HepG2 (cell line): Measurements from ENCODE around the gene TCF25. TPM values are rescaled to one million over a fixed set of nuclear protein-coding genes. Genes with fewer than 3 reads are reported as not detected.
A peak's percentile ranks its signal among the peaks of the same experiment; 100 is the strongest.

Experiments used
- ERF ChIP-seq: IDR thresholded peaks from 2 replicates; pipeline ENCODE4 v1.6.1; 2018; ENCODE audit warnings: missing biosample characterization, missing genetic modification reagents
- GABPA ChIP-seq, 2 experiments: IDR thresholded peaks; 2 replicates each; pipeline ENCODE4 v1.6.1; 2011 to 2016; ENCODE audit warnings: low read depth in 2 of 2, low read length in 1 of 2, missing biosample characterization in 1 of 2, missing genetic modification characterization in 1 of 2
- IRF1 ChIP-seq: sonication (generic); formaldehyde crosslinking; IDR thresholded peaks from 2 replicates; pipeline ENCODE4 v1.4.0; 2020; ENCODE audit warnings: low read depth, mild to moderate bottlenecking, missing genetic modification reagents
- ISL2 ChIP-seq: sonication (generic); formaldehyde crosslinking; IDR thresholded peaks from 2 replicates; pipeline ENCODE4 v1.5.0; 2020; ENCODE audit warnings: missing genetic modification reagents
- JDP2 ChIP-seq: sonication (generic); formaldehyde crosslinking; IDR thresholded peaks from 2 replicates; pipeline ENCODE4 v1.8.1; 2022; ENCODE audit warnings: missing genetic modification reagents, borderline replicate concordance
- NR2C2 ChIP-seq: sonication (generic); formaldehyde crosslinking; IDR thresholded peaks from 2 replicates; pipeline ENCODE4 v1.4.0; 2020; ENCODE audit warnings: missing genetic modification reagents, mild to moderate bottlenecking, moderate library complexity, borderline replicate concordance
- SOX6 ChIP-seq, 2 experiments: fragments of 450-650 bp in 1 of 2; sonication (generic) in 1 of 2; formaldehyde crosslinking in 1 of 2; IDR thresholded peaks; 2 replicates each; pipeline versions ENCODE4 v1.4.0 to v1.6.1; 2017 to 2020; ENCODE audit warnings: antibody characterized with exemption in 1 of 2, mild to moderate bottlenecking in 1 of 2, missing genetic modification reagents in 1 of 2
- ZBTB21 ChIP-seq: sonication (generic); formaldehyde crosslinking; IDR thresholded peaks from 2 replicates; pipeline ENCODE4 v1.4.0; 2020; ENCODE audit warnings: missing genetic modification reagents
- ZBTB8A ChIP-seq: sonication (generic); formaldehyde crosslinking; IDR thresholded peaks from 2 replicates; pipeline ENCODE4 v1.4.0; 2020; ENCODE audit warnings: mild to moderate bottlenecking, low read depth, missing genetic modification reagents, borderline replicate concordance
- ZFP41 ChIP-seq: sonication (generic); formaldehyde crosslinking; IDR thresholded peaks from 2 replicates; pipeline ENCODE4 v1.4.0; 2020; ENCODE audit warnings: mild to moderate bottlenecking, missing genetic modification reagents, borderline replicate concordance
- ZNF224 ChIP-seq: sonication (generic); formaldehyde crosslinking; IDR thresholded peaks from 2 replicates; pipeline ENCODE4 v1.5.0; 2020; ENCODE audit warnings: mild to moderate bottlenecking, missing genetic modification reagents
- ZNF230 ChIP-seq: sonication (generic); formaldehyde crosslinking; IDR thresholded peaks from 2 replicates; pipeline ENCODE4 v1.4.0; 2020; ENCODE audit warnings: mild to moderate bottlenecking, missing genetic modification reagents
- ZNF335 ChIP-seq: sonication (generic); formaldehyde crosslinking; IDR thresholded peaks from 2 replicates; pipeline ENCODE4 v1.4.0; 2020; ENCODE audit warnings: missing genetic modification reagents
- ZNF460 ChIP-seq: sonication (generic); formaldehyde crosslinking; IDR thresholded peaks from 2 replicates; pipeline ENCODE4 v1.5.1; 2020; ENCODE audit warnings: missing genetic modification reagents, mild to moderate bottlenecking, borderline replicate concordance
- ZNF512 ChIP-seq: sonication (generic); formaldehyde crosslinking; IDR thresholded peaks from 2 replicates; pipeline ENCODE4 v1.4.0; 2020; ENCODE audit warnings: mild to moderate bottlenecking, missing genetic modification reagents
- ZNF737 ChIP-seq: sonication (generic); formaldehyde crosslinking; IDR thresholded peaks from 2 replicates; pipeline ENCODE4 v1.5.0; 2020; ENCODE audit warnings: missing genetic modification reagents, mild to moderate bottlenecking, borderline replicate concordance
- ZNF747 ChIP-seq: sonication (generic); formaldehyde crosslinking; IDR thresholded peaks from 2 replicates; pipeline ENCODE4 v1.8.1; 2023; ENCODE audit warnings: missing genetic modification reagents, mild to moderate bottlenecking, borderline replicate concordance
- polyA plus RNA-seq, 8 experiments: library from polyadenylated mRNA; depleted of rRNA in 3 of 8; stranded (reverse) in 7 of 8; unstranded in 1 of 8; fragments of >200 nt; fragmentation: Illumina TruSeq in 4 of 8; extraction: Trizol in 4 of 8; gene quantifications; 2 replicates each; pipeline versions ENCODE4 v1.2.1 to v1.2.3, GENCODE V29; 2011 to 2016; ENCODE audit warnings: low read depth in 4 of 8, missing spikeins in 1 of 8, mixed read lengths in 1 of 8; ENCODE audit not compliant: insufficient read depth in 1 of 8
- total RNA-seq, 5 experiments: library from RNA; depleted of rRNA; stranded (reverse); fragments of >200 nt; fragmentation: Illumina TruSeq; extraction: Trizol; gene quantifications; 2 replicates each; pipeline ENCODE4 v1.2.3, GENCODE V29; 2016; ENCODE audit warnings: low read depth in 1 of 5

The TCF25 gene
- total and polyA plus RNA-seq, 2 of the 13 experiments (the other 11 are each of a cell fraction or from before 2014, with no cell fraction given), result 138 to 206 TPM

GRCh38 chr16:89917773-89918452 lies 44.5 kb downstream of the TCF25 start (continued):
- TF ChIP-seq IRF1 (CRISPR knock-in tag) (peak; percentile 95), ZBTB8A (no peak), ZNF230 (CRISPR knock-in tag) (peak; percentile 97), ZBTB21 (peak; percentile 65; the same call in 1 of the 2 replicates), ZNF512 (CRISPR knock-in tag) (peak; percentile 75; the same call in 1 of the 2 replicates), SOX6 (IDR thresholded peaks at IDR 0.05) (no peak), SOX6 (CRISPR knock-in tag; IDR thresholded peaks at IDR 0.05) (peak; percentile 76), ISL2 (CRISPR knock-in tag) (peak; percentile 91), ZNF460 (CRISPR knock-in tag) (peak; percentile 20; the same call in 1 of the 2 replicates), ZNF747 (CRISPR knock-in tag) (peak; percentile 100), GABPA (IDR thresholded peaks at IDR 0.05; ENCODE audit: low read depth, low read length) (no peak), GABPA (CRISPR knock-in tag; IDR thresholded peaks at IDR 0.05; ENCODE audit: low read depth) (peak; percentile 87), JDP2 (CRISPR knock-in tag) (0 out of 2 replicates have a peak, but pooled peaks have one; percentile 74), ZNF224 (no peak; the same call in none of the 2 replicates), ERF (CRISPR knock-in tag) (peak; percentile 100), ZFP41 (CRISPR knock-in tag) (peak; percentile 99), ZNF737 (CRISPR knock-in tag) (no peak; the same call in 1 of the 2 replicates), ZNF335 (peak; percentile 91), NR2C2 (CRISPR knock-in tag) (peak; percentile 72)
